Panc1 (cell line): ENCODE results near the gene ATP2B2. TPM values are rescaled to one million over a fixed set of nuclear protein-coding genes. Genes with fewer than 3 reads are reported as not detected.

Experiments
- ATAC-seq: fragments of 200-7000 bp; cut with Tn5 transposase; 2 replicates; pipeline ENCODE4 v1.9.1; 2020; ENCODE audit warnings: mild to moderate bottlenecking, moderate library complexity
- BruUV-seq: library from RNA; stranded (reverse); fragments of 400-500 nt; replicated peaks from 2 replicates; lab custom pipeline; 2021; lab: Mats Ljungman, UMichigan
- CTCF ChIA-PET: fragments of 300-600 bp; sonication (Branson Sonifier 250); formaldehyde crosslinking; loops from one replicate; lab custom pipeline; 2022; ENCODE audit warnings: antibody characterized with exemption; lab: Charles Lee
- POLR2A ChIA-PET: fragments of 300-600 bp; sonication (Branson Sonifier 250); formaldehyde crosslinking; loops from one replicate; lab custom pipeline; 2022; ENCODE audit warnings: antibody characterized with exemption; lab: Charles Lee
- DNase-seq: peaks from one replicate; pipeline ENCODE4 v3.0.0-alpha.2; 2010; ENCODE audit warnings: low read depth, low spot score
- H3K27ac ChIP-seq: 2 replicates; pipeline ENCODE4 v1.5.1; 2011; ENCODE audit warnings: mild to moderate bottlenecking, low read length, inconsistent platforms
- H3K27me3 ChIP-seq: fragments of 200-500 bp; sonication (Bioruptor generic); 2 replicates; pipeline ENCODE4 v1.6.0; 2014; ENCODE audit warnings: low read length, inconsistent platforms; ENCODE audit not compliant: control insufficient read depth, insufficient read depth
- H3K36me3 ChIP-seq: fragments of 200-500 bp; sonication (Bioruptor generic); 2 replicates; pipeline ENCODE4 v1.5.1; 2014; ENCODE audit warnings: inconsistent platforms, mild to moderate bottlenecking, low read length, moderate library complexity; ENCODE audit not compliant: control insufficient read depth, insufficient read depth
- H3K4me1 ChIP-seq: 2 replicates; pipeline ENCODE4 v1.5.1; 2011; ENCODE audit warnings: inconsistent platforms, mild to moderate bottlenecking, low read length, moderate library complexity; ENCODE audit not compliant: control insufficient read depth, insufficient read depth
- H3K4me3 ChIP-seq, 2 experiments: 2 replicates each; pipeline ENCODE4 v1.5.1; 2011 to 2012; ENCODE audit warnings: low read depth in 2 of 2, low read length in 2 of 2, mild to moderate bottlenecking in 2 of 2, inconsistent platforms in 1 of 2, moderate library complexity in 1 of 2
- H3K9me3 ChIP-seq: fragments of 200-500 bp; sonication (Bioruptor generic); 2 replicates; pipeline ENCODE4 v1.5.1; 2014; ENCODE audit warnings: low read depth, mild to moderate bottlenecking, inconsistent platforms, low read length, moderate library complexity; ENCODE audit not compliant: control insufficient read depth, insufficient read depth
- CTCF ChIP-seq: fragments of 450-650 bp; IDR thresholded peaks from 2 replicates; pipeline ENCODE4 v1.5.1; 2017; ENCODE audit warnings: mild to moderate bottlenecking
- POLR2AphosphoS5 ChIP-seq: IDR thresholded peaks from 2 replicates; pipeline ENCODE4 v1.6.1; 2012; ENCODE audit warnings: mild to moderate bottlenecking, low read depth, low read length, moderate library complexity
- SIN3A ChIP-seq: IDR thresholded peaks from 2 replicates; pipeline ENCODE4 v1.6.1; 2012; ENCODE audit warnings: low read depth, mild to moderate bottlenecking, low read length, moderate library complexity, borderline replicate concordance; ENCODE audit not compliant: insufficient read depth
- TCF7L2 ChIP-seq: IDR thresholded peaks from 2 replicates; pipeline ENCODE4 v1.6.1; 2011; ENCODE audit warnings: mild to moderate bottlenecking, low read depth, low read length, inconsistent platforms
- in situ Hi-C: cut with HindIII; loops from 2 replicates; pipeline ENCODE4 v1.10.0; 2016; ENCODE audit warnings: low sequenced_read_pairs, low pct_unique_long_range_greater_than_20kb
- intact Hi-C: fragments of 100-400 bp; cut with micrococcal nuclease; formaldehyde crosslinking; loops from one replicate; pipeline ENCODE4 v1.10.0; 2022; ENCODE audit not compliant: unreplicated experiment
- total RNA-seq: library from RNA; stranded (reverse); gene quantifications from one replicate; pipeline ENCODE4 v1.2.1, GENCODE V29; 2021; ENCODE audit not compliant: unreplicated experiment
- TF ChIP-seq, protein P1 (sequence below), 2 experiments: IDR thresholded peaks; 2 replicates each; pipeline ENCODE4 v1.6.1; 2011 to 2012; ENCODE audit warnings: low read depth in 2 of 2, control low read depth in 1 of 2, low read length in 1 of 2, mild to moderate bottlenecking in 1 of 2, moderate library complexity in 1 of 2; ENCODE audit not compliant: insufficient read depth in 1 of 2

The ATP2B2 gene
- total RNA-seq, 1 experiment from 2014 or later: not detected

- TF ChIP-seq TCF7L2: no peak
- TF ChIP-seq SIN3A: no peak
- TF ChIP-seq POLR2AphosphoS5: no peak
- TF ChIP-seq, protein P1, sequence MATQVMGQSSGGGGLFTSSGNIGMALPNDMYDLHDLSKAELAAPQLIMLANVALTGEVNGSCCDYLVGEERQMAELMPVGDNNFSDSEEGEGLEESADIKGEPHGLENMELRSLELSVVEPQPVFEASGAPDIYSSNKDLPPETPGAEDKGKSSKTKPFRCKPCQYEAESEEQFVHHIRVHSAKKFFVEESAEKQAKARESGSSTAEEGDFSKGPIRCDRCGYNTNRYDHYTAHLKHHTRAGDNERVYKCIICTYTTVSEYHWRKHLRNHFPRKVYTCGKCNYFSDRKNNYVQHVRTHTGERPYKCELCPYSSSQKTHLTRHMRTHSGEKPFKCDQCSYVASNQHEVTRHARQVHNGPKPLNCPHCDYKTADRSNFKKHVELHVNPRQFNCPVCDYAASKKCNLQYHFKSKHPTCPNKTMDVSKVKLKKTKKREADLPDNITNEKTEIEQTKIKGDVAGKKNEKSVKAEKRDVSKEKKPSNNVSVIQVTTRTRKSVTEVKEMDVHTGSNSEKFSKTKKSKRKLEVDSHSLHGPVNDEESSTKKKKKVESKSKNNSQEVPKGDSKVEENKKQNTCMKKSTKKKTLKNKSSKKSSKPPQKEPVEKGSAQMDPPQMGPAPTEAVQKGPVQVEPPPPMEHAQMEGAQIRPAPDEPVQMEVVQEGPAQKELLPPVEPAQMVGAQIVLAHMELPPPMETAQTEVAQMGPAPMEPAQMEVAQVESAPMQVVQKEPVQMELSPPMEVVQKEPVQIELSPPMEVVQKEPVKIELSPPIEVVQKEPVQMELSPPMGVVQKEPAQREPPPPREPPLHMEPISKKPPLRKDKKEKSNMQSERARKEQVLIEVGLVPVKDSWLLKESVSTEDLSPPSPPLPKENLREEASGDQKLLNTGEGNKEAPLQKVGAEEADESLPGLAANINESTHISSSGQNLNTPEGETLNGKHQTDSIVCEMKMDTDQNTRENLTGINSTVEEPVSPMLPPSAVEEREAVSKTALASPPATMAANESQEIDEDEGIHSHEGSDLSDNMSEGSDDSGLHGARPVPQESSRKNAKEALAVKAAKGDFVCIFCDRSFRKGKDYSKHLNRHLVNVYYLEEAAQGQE (IDR thresholded peaks at IDR 0.05; ENCODE audit: insufficient read depth in 1 of 2, low read depth in 2 of 2, low read length in 1 of 2): no peak
- no peak for TF ChIP-seq CTCF
- Histone ChIP-seq H3K27me3 (peaks cover 2% of the 10 kb centered on the region; the same call in 1 of the 2 replicates), H3K4me3 (no peak overlapping the region), H3K36me3 (no peaks in the 10 kb centered on the region), H3K27ac (no peak overlapping the region), H3K4me1 (no peaks in the 10 kb centered on the region), H3K9me3 (no peaks in the 10 kb centered on the region)
- in situ Hi-C loops (no loop called here), intact Hi-C loops (no loop called here)
- no peak for ATAC-seq
- CTCF ChIA-PET: no interaction called here
- DNase-seq: no peak
- POLR2A ChIA-PET: no interaction called here
- BruUV-seq: no TSS peak
Measured at GRCh38 chr3:10531031-10531430, 25.6 kb upstream of the ATP2B2 start.

DNA sequence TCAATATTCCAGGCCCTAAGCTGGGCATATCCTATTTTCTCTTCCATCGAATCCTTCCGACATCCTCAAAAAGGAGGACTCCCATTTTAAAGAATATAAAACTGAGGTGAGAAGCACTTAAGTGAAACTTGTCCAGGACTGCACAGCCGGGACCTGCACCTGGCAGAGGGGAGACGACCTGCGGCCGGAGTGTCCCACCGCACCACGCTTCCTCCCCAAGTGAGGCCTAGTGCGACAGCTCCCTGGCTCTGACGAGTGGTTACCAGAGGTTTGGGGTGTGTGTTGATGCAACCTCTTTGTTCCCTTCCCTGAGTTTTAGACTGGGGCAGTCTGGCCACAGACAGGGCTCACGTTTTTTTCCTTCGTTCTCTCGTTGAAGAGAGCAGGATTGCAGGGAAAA is 24.9 kb upstream of the ATP2B2 start:
- no peak for TF ChIP-seq SIN3A
- TF ChIP-seq, protein P1 (IDR thresholded peaks at IDR 0.05; ENCODE audit: insufficient read depth in 1 of 2, low read depth in 2 of 2, low read length in 1 of 2): no peak
- TF ChIP-seq POLR2AphosphoS5: no peak
- no peak for TF ChIP-seq CTCF
- TF ChIP-seq TCF7L2: no peak
- intact Hi-C loops: no loop called here
- no peak for DNase-seq
- Histone ChIP-seq H3K9me3 (no peaks in the 10 kb centered on the region), H3K36me3 (no peaks in the 10 kb centered on the region), H3K4me3 (no peak overlapping the region), H3K27me3 (peaks cover 1% of the 10 kb centered on the region; the same call in 1 of the 2 replicates), H3K4me1 (no peaks in the 10 kb centered on the region), H3K27ac (no peak overlapping the region)
- ChIA-PET CTCF (interaction anchor here (0.6 kb wide), 1 partner anchor 526 kb away, joined by 3 read pairs; no protein-coding TSS in a partner anchor), POLR2A (no interaction called here)
- ATAC-seq: no peak
- in situ Hi-C loops: no loop called here
- no TSS peak for BruUV-seq
